Measurements from ENCODE around the gene PEX10.

The PEX10 gene

GRCh38 chr1:2384941-2385481, 27.4 kb downstream of the PEX10 start:
- no peak for FAIRE-seq

- no peak for FAIRE-seq
Measured at GRCh38 chr1:2384130-2384860, 28.1 kb downstream of the PEX10 start.

- no peak for FAIRE-seq
Measured at GRCh38 chr1:2383576-2383975, 28.8 kb downstream of the PEX10 start.

GRCh38 chr1:2382621-2383361, 29.6 kb downstream of the PEX10 start:
- FAIRE-seq: no peak

GRCh38 chr1:2381741-2382620, 30.4 kb downstream of the PEX10 start:
- FAIRE-seq: no peak

GRCh38 chr1:2380816-2381591, 31.4 kb downstream of the PEX10 start:
- FAIRE-seq: no peak

- no peak for FAIRE-seq
Measured at GRCh38 chr1:2379733-2380404, 32.5 kb downstream of the PEX10 start.

- FAIRE-seq: no peak
Measured at GRCh38 chr1:2378956-2379732, 33.2 kb downstream of the PEX10 start.

GRCh38 chr1:2378441-2378851, 33.9 kb downstream of the PEX10 start:
- no peak for FAIRE-seq

GRCh38 chr1:2377751-2378440, 34.5 kb downstream of the PEX10 start:
- FAIRE-seq: no peak

- FAIRE-seq: no peak
Measured at GRCh38 chr1:2376931-2377672, 35.3 kb downstream of the PEX10 start.

- FAIRE-seq: no peak
Measured at GRCh38 chr1:2376261-2376741, 36.1 kb downstream of the PEX10 start.

GRCh38 chr1:2375923-2376260, 36.5 kb downstream of the PEX10 start:
- FAIRE-seq: no peak

GRCh38 chr1:2375246-2375922, 37.0 kb downstream of the PEX10 start:
- FAIRE-seq: no peak

- FAIRE-seq: no peak
Measured at GRCh38 chr1:2374252-2375155, 37.9 kb downstream of the PEX10 start.

- no peak for FAIRE-seq
Measured at GRCh38 chr1:2373551-2374251, 38.7 kb downstream of the PEX10 start.

All from G401.6 (cell line).